Cardiac septum (tissue), 1 donor: Measurements from ENCODE around the gene TENM3. TPM values are rescaled to one million over a fixed set of nuclear protein-coding genes. Genes with fewer than 3 reads are reported as not detected.

ENCODE experiments used
- DNase-seq: peaks from one replicate; pipeline ENCODE4 v3.0.0-alpha.2; 2020; ENCODE audit warnings: low spot score
- intact Hi-C: fragments of 100-400 bp; cut with DNase I; formaldehyde crosslinking; loops from one replicate; pipeline ENCODE4 v1.14.0; 2022
- total RNA-seq: library from RNA; stranded (reverse); fragmentation: NEBNext Ultra II Directional; extraction: Animal tissue kit (Norgen Biotek cat#: 25700); gene quantifications from one replicate; pipeline ENCODE4 v1.2.1, GENCODE V29; 2021
- donor health status: DM: no; HTN: no; CAD: no.

Gene TENM3
- total RNA-seq, 1 donor from 2014 or later, result 3.9 TPM

DNA sequence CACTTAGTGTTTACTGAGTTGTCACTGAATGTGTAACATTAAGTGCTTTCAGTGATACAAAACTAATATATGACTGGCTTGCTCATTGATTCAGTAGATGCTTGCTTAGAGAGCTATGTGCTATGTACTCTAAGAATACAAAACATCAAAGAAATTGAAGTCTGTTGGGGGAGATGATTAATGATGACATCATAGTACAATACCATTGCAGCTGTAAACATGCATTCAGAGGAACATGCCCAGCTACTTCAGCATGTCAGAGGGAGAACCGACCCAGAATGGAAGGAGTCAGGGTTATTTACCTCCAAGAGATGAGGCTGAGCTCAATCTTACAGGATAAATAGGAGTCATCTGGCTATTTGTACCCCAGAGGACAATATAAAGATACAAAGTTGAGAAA lies 290.8 kb downstream of the TENM3 start:
- no peak for DNase-seq
- intact Hi-C loops, result no loop called here

DNA sequence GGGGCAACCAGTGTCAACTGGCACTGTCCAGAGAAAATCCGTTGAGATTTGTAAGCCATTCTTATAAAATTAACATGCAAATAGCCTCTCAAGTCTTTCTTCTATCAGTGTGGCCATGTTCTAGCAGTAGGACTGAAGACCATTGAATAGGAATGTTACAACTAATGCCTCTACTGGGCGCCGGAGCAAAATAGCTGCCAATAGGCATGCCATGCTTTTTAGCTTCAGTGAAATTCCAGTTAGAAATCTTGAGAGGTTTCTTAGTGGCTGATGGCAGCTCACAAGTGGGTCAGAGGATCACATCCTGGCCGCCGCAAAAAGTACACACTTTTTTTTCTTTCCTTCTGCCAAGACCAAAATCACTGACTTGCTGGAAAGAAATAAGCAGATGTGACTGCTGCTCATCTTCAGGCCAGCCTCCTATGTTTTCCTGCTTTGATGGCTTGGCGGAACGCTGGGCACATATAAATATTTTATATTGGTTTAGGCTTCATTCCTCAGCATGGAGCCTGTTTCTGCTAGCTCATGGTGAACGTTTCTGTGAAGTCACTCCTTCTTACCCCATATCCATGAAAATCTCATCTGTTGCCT lies 293.1 kb downstream of the TENM3 start:
- intact Hi-C loops, result no loop called here
- DNase-seq, result no peak

DNA sequence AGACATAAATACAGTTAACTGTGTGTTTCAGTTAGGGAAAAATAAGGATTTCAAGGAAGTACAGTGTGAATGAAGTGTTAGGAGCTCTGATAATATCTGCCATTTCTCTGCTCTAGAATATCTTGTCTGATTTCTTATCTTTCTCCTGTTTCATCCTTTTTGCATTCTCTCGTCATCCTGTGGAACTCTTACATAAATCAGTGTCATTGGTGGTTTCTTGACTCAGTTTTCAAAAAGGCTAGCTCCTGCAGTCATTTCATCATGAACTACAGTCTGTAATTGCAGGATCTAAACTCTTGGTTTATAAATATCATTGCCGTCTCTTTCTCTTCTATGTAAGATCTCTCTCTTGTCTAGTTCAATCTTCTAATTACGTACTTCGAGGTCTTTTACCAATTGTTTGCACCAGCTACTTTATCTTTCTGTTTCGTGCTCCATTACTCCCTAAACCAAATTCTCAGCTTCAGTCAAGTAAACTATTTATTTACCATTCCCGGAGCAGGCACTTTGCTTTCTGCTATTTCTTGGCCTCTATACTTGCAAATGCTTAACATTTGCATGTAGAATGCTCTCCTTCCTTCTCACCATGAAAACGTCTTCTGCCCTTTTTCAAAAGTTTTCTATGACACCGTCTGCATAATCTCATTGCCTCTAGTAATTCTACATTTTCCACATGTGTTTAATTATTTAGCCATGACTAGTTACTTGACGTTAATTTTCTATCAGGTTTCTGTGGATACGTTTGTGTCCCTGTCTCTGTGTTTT lies 294.0 kb downstream of the TENM3 start:
- intact Hi-C loops, result no loop called here
- no peak for DNase-seq

GRCh38 chr4:182538031-182538430 lies 294.8 kb downstream of the TENM3 start:
- intact Hi-C loops, result no loop called here
- DNase-seq, result no peak

GRCh38 chr4:182540496-182540895 lies 297.3 kb downstream of the TENM3 start:
- intact Hi-C loops, result no loop called here
- no peak for DNase-seq

DNA sequence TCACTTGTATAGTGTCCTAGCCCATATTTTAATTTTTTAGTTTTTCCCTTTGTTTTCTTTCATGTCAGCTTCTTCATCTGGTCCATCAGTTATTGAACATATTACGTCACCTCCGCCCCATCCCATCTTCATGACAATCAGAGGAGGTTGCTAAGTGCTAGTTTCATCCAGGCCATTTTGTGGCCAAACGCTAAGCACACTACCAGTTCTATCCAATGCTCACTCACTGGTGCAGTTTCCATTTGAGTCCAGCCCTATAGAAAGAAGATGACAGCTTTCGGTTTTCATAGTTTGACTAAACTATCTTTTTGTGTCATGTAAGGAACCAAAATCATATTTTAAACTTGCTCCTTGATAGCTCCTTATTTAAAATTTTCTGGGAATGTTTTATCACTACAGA lies 304.2 kb downstream of the TENM3 start:
- intact Hi-C loops, result no loop called here
- no peak for DNase-seq

DNA sequence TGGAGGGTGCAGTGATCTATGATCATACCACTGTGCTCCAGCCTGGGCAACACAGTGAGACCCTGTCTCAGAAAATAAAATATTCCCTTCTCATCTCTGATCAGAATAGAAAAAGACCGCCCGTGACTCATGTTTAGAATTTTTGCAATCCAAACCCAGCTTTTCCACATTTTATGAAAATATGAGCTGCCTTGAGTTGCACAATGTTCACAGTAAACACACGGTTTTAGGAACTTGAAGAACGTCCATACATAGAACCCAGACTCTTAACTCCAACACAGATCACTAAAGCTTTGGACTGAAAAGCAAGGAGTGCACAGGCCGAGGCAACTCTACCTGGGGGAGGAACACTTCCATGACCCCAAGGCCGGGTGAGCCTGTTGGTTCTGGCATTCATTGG lies 305.0 kb downstream of the TENM3 start:
- no peak for DNase-seq
- intact Hi-C loops, result no loop called here

DNA sequence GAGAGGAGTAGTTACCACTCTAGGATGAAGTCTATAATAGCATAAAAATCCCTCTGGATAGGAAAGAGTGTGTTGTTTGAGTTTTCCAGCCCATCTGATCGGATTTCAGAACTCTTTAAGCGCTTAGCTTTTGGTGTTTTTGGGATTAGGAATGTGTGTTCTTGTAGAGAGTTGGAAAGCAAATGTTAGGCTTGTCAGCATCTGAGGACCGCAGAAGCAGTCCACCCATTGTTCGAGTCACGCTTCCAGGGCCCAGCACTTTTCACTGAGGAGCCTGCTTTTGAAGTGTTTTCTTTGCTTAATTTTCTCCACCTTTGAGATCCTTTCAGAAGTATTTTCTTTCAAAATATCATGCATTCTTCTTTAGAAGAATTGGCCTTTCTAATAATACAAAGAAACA lies 306.2 kb downstream of the TENM3 start:
- no peak for DNase-seq
- intact Hi-C loops, result no loop called here

DNA sequence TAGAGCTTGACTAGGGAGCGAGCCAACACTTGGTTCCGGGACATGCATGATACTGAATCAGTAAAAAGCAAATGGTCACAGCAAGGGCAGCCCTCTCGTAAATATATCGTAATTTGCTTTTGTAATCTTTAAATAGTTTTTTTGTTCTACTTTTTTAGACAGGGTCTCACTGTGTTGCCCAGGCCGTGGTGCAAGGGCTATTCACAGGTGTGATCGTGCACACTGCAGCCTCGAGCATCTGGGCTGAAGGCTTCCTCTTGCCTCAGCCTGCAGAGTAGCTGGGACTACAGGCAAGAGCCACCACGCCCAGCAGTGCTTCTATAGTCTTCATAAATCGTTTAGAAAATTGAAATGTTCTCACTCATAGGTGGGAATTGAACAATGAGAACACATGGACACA lies 309.7 kb downstream of the TENM3 start:
- intact Hi-C loops, result no loop called here
- no peak for DNase-seq

DNA sequence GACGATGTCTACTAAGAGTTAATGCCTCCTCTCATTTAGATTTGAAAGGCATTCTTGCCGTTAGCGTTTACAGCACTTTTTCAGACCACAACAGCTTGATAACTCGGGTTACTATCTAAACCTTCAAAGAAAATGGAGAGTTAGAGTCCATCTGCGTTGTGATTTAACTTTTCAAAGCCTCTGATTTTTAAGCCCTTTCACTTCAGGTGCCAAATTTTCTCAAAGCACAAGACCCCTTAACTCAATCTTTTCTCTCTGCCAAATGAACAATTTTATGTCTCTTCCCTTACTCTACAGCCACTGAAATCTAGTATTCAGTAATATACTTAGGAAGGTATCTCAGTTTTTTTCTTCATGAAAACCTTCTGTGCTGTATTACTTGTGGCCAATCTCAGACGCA lies 310.5 kb downstream of the TENM3 start:
- no peak for DNase-seq
- intact Hi-C loops, result no loop called here

DNA sequence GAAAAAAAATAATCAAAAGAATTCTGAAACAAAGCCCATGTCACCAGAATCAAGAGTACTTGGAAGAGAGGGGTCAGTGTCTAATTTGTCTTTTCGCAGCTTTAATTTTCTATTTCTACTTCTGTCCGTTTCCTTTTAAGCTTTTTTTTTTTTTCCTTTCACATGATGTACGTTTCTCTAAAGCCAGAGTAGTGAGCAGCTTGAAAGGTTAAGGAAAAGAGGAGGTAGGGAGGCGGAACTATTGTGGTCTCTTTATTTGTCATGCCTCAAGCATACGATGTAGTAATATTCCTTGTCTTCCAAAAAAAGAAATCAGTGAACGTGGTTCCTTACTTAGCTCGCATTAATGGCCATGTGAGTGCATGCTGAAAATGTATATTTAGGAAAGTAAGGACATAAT lies 311.5 kb downstream of the TENM3 start:
- no peak for DNase-seq
- intact Hi-C loops, result no loop called here

GRCh38 chr4:182555997-182556418 lies 312.8 kb downstream of the TENM3 start:
- intact Hi-C loops, result no loop called here

GRCh38 chr4:182556580-182556979 lies 313.4 kb downstream of the TENM3 start:
- intact Hi-C loops, result no loop called here
- DNase-seq, result no peak

More at GRCh38 chr4:182555997-182556418, 312.8 kb downstream of the TENM3 start:
- no peak for DNase-seq

DNA sequence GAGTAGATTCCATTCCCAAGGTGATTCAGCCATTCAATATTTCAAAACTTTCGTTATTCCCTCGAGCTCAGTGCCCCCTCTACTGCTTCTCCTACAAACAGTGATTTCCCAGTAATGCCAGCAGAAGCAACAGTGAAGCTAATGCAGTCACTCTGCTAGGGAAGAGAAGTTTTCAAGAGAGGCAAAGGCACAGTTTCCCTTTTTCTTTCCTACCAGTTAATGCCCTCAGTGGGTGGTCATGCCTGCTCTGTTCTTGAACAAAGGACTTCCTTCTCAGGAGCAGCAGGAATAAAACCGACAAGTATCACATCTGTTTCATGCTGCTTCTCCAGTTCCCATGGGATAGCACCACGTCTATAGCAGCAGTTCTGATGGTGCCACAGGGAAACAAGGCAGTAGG lies 317.2 kb downstream of the TENM3 start:
- intact Hi-C loops, result no loop called here
- no peak for DNase-seq

- intact Hi-C loops, result no loop called here
- no peak for DNase-seq
Observed at GRCh38 chr4:182562350-182562749, 319.1 kb downstream of the TENM3 start.

DNA sequence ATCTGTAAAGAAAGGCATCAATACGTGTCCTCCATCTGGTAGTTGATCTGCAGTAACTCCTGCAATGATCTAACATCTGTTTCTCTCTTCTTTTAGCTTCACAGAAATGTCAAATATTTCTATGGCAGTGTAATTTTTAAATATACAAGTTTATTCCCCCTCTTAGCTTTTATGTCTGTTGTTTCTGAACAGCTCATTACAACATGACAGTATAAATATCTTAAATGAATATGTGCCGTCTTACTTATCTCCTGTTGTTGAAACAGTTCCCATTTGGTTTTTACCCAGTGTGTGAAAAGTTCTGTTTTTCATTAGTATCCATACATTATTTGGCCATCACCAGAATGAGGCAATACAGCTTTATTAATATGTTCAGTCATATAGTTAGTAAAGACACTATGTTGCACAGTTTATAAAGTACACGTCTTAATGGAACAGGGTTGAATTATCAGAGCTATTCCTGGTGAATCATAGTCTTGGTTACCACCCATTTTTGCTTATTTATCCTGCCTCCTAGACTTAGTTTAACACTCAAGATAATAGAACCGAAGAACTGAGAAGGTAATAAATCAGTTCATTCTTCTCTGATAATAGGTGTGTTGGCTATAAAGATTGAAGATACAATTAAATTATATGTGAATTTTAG lies 321.6 kb downstream of the TENM3 start:
- intact Hi-C loops, result no loop called here

GRCh38 chr4:182567119-182567518 lies 323.9 kb downstream of the TENM3 start:
- intact Hi-C loops, result no loop called here
- DNase-seq, result no peak

More for the DNA sequence above, 321.6 kb downstream of the TENM3 start:
- no peak for DNase-seq

- DNase-seq, result no peak
- intact Hi-C loops, result no loop called here
Observed at GRCh38 chr4:182569561-182569960, 326.4 kb downstream of the TENM3 start.

DNA sequence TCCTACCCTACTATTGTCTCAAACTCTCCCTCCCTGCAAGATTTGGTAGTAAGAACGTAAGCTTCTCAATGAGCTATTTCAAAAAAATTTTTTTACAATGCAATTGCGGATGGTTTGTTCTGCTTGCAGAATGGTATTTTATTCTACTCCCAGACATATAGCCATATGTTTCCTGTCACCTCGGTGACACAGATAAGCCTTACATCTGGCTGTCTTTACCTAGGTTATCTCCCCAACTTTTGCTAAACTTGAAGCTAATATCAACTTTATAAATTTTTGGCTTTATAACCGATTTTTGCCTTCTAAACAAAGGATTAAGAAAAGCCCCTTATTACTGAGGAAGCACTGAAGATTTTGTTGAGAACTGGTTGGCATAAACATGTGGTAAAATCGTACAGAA lies 331.5 kb downstream of the TENM3 start:
- intact Hi-C loops, result no loop called here
- DNase-seq, result no peak

DNA sequence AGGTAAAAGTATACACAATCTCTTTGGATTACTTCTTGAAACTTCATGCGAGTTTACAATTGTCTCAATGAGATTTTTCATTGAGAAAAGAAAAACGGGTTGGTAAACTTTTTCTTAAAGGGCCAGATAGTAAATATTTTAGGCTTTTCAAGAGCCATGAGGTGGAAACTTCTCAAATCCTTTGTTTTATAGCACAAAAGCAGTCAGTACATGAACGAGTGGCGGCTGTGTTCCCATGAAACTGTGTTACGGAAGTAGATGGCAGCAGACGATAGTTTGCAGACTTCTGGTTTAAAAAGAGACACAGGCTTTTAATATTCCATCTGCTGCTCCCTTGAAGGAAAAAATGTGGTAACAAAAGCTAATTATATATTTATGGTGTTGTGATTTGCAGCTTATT lies 332.0 kb downstream of the TENM3 start:
- intact Hi-C loops, result no loop called here
- no peak for DNase-seq
